Activated CD8-positive, alpha-beta memory T cell treated with anti-CD3 and anti-CD28 coated beads, Interleukin-2, amount 10 ng/mL, durations not matched to agents 7 days and 5 days (primary cell): ENCODE results near the gene SKI. TPM values are rescaled to one million over a fixed set of nuclear protein-coding genes. Genes with fewer than 3 reads are reported as not detected.

Experiments used
- ATAC-seq: fragments of 150-1000 bp; cut with Tn5 transposase; one replicate; pipeline ENCODE4 v1.10.0; 2021; ENCODE audit warnings: moderate library complexity
- CTCF ChIA-PET: fragments of 350-600 bp; sonication (Branson Sonifier 250); formaldehyde crosslinking; loops from one replicate; lab custom pipeline; 2021; ENCODE audit warnings: antibody characterized with exemption; lab: Charles Lee
- DNase-seq: peaks from one replicate; pipeline ENCODE4 v3.0.0-alpha.2; 2020
- H3K27ac Mint-ChIP-seq: one replicate; pipeline ENCODE4 v1.8.0; 2021; ENCODE audit warnings: mild to moderate bottlenecking, mixed read lengths
- H3K27me3 Mint-ChIP-seq: one replicate; pipeline ENCODE4 v1.8.0; 2021; ENCODE audit warnings: mixed read lengths
- H3K36me3 Mint-ChIP-seq: one replicate; pipeline ENCODE4 v1.8.0; 2021; ENCODE audit warnings: mild to moderate bottlenecking, mixed read lengths
- H3K4me1 Mint-ChIP-seq: one replicate; pipeline ENCODE4 v1.8.0; 2021; ENCODE audit warnings: mixed read lengths
- H3K4me3 Mint-ChIP-seq: one replicate; pipeline ENCODE4 v1.8.0; 2021; ENCODE audit warnings: mild to moderate bottlenecking, moderate library complexity, mixed read lengths
- H3K9me3 Mint-ChIP-seq: one replicate; pipeline ENCODE4 v1.8.0; 2022; ENCODE audit warnings: low read depth, mixed read lengths
- total RNA-seq, 2 experiments: library from RNA; stranded (reverse); gene quantifications; one replicate each; pipeline ENCODE4 v1.2.3, GENCODE V29; 2021

Gene SKI
- total RNA-seq, result 10 to 100 TPM; 35.0 to 42.9 TPM

GRCh38 chr1:2228157-2228594 is at the start of gene SKI:
Gene SKI, plus strand, starts transcription at chr1:2228319. Its CDS starts 448 bp downstream, at chr1:2228767.
- Mint-ChIP-seq H3K27me3 (peaks cover 11% of the 10 kb centered on the region), H3K36me3 (peaks cover 13% of the 10 kb centered on the region), H3K4me3 (peak within 1 kb of the TSS; percentile 90), H3K27ac (peak within 1 kb of the TSS; percentile 89), H3K4me1 (peaks cover 27% of the 10 kb centered on the region), H3K9me3 (no peaks in the 10 kb centered on the region)
- DNase-seq, result no peak
- CTCF ChIA-PET, result interaction anchor here (1.6 to 2.0 kb wide), 2 partner anchors 33 to 87 kb away, joined by 11 to 13 read pairs; partner anchors contain the start of gene FAAP20
- no peak for ATAC-seq

DNA sequence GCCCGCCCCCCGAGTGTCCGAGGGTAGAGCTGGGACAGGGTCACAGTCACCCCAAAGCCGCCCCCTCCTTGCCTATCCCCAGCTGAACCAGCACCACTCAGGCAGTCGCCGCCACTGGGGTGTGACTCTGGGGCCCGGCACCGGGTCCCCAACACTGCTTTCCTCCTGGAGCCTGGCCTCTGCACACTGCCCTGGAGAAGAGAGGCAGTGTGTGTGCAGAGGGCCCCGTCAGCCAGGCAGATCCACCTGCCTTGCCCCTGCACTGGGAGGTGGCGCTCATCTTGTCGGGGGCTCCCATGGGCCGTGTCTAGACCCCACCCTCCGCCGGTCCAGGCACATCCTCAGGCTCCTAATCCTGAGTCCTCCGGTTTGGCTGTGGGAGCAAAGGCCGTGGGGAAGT is 49.2 kb upstream of the SKI start:
- no peak for DNase-seq
- H3K27ac Mint-ChIP-seq, result no peak overlapping the region

GRCh38 chr1:2179283-2180013 is 48.7 kb upstream of the SKI start:
- H3K4me3 Mint-ChIP-seq, result no peak overlapping the region
- no peak for DNase-seq
- ATAC-seq, result no peak
- CTCF ChIA-PET, result no interaction called here
- H3K9me3 Mint-ChIP-seq, result no peaks in the 10 kb centered on the region
- H3K36me3 Mint-ChIP-seq, result no peaks in the 10 kb centered on the region
- peaks cover 2% of the 10 kb centered on the region for H3K4me1 Mint-ChIP-seq
- H3K27me3 Mint-ChIP-seq, result no peaks in the 10 kb centered on the region
- no peak overlapping the region for H3K27ac Mint-ChIP-seq

More for the DNA sequence above, 49.2 kb upstream of the SKI start:
- H3K4me1 Mint-ChIP-seq, result peaks cover 2% of the 10 kb centered on the region
- no peaks in the 10 kb centered on the region for H3K9me3 Mint-ChIP-seq
- H3K36me3 Mint-ChIP-seq, result no peaks in the 10 kb centered on the region
- H3K27me3 Mint-ChIP-seq, result no peaks in the 10 kb centered on the region
- ATAC-seq, result no peak
- H3K4me3 Mint-ChIP-seq, result no peak overlapping the region
- CTCF ChIA-PET, result no interaction called here

GRCh38 chr1:2180297-2181245 is 47.5 kb upstream of the SKI start:
- H3K27me3 Mint-ChIP-seq, result no peaks in the 10 kb centered on the region
- H3K9me3 Mint-ChIP-seq, result no peaks in the 10 kb centered on the region
- CTCF ChIA-PET, result no interaction called here
- no peak overlapping the region for H3K4me3 Mint-ChIP-seq
- ATAC-seq, result no peak
- H3K27ac Mint-ChIP-seq, result no peak overlapping the region
- no peaks in the 10 kb centered on the region for H3K36me3 Mint-ChIP-seq
- H3K4me1 Mint-ChIP-seq, result no peaks in the 10 kb centered on the region
- DNase-seq, result no peak

DNA sequence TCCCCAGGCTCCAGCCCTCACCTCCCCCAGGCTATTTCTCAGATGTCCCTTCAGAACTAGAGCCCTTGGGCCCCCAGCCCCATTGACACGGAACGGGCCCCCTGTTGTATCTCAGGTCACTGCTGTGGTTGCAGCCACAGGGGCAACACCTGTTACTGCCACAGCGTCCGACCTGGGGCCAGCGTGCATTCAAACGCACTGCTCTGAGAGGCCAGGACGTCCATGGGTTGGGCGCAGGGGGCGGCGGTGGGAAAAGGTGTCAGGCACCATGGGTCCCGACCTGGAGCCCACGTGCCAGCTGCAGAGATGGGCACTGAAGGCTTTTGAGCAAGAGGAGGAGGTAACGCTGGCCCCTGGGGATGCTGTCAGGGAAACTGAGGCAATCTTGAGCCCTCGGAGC is 46.8 kb upstream of the SKI start:
- Mint-ChIP-seq H3K27ac (no peak overlapping the region), H3K27me3 (no peaks in the 10 kb centered on the region), H3K4me3 (no peak overlapping the region), H3K9me3 (no peaks in the 10 kb centered on the region), H3K4me1 (no peaks in the 10 kb centered on the region), H3K36me3 (no peaks in the 10 kb centered on the region)
- DNase-seq (no peak), ATAC-seq (no peak)
- CTCF ChIA-PET, result no interaction called here

- ATAC-seq (no peak), DNase-seq (no peak)
- H3K4me3 Mint-ChIP-seq, result no peak overlapping the region
- CTCF ChIA-PET, result no interaction called here
- H3K9me3 Mint-ChIP-seq, result no peaks in the 10 kb centered on the region
- H3K36me3 Mint-ChIP-seq, result no peaks in the 10 kb centered on the region
- no peaks in the 10 kb centered on the region for H3K4me1 Mint-ChIP-seq
- no peak overlapping the region for H3K27ac Mint-ChIP-seq
- H3K27me3 Mint-ChIP-seq, result no peaks in the 10 kb centered on the region
Measured at GRCh38 chr1:2181752-2182151, 46.4 kb upstream of the SKI start.

- DNase-seq, result no peak
- Mint-ChIP-seq H3K4me1 (no peaks in the 10 kb centered on the region), H3K4me3 (no peak overlapping the region), H3K27me3 (no peaks in the 10 kb centered on the region), H3K27ac (no peak overlapping the region), H3K36me3 (no peaks in the 10 kb centered on the region), H3K9me3 (no peaks in the 10 kb centered on the region)
- ATAC-seq, result no peak
- CTCF ChIA-PET, result interaction anchor here (1.6 kb wide), 1 partner anchor 8 kb away, joined by 5 read pairs; no protein-coding TSS in a partner anchor
Measured at GRCh38 chr1:2182376-2182775, 45.7 kb upstream of the SKI start.

GRCh38 chr1:2183937-2184334 is 44.2 kb upstream of the SKI start:
- Mint-ChIP-seq H3K27me3 (no peaks in the 10 kb centered on the region), H3K9me3 (no peaks in the 10 kb centered on the region), H3K4me3 (no peak overlapping the region), H3K36me3 (no peaks in the 10 kb centered on the region), H3K4me1 (no peaks in the 10 kb centered on the region), H3K27ac (no peak overlapping the region)
- no peak for ATAC-seq
- DNase-seq, result no peak
- CTCF ChIA-PET, result interaction anchor here (1.0 kb wide), 1 partner anchor 9 kb away, joined by 4 read pairs; no protein-coding TSS in a partner anchor

DNA sequence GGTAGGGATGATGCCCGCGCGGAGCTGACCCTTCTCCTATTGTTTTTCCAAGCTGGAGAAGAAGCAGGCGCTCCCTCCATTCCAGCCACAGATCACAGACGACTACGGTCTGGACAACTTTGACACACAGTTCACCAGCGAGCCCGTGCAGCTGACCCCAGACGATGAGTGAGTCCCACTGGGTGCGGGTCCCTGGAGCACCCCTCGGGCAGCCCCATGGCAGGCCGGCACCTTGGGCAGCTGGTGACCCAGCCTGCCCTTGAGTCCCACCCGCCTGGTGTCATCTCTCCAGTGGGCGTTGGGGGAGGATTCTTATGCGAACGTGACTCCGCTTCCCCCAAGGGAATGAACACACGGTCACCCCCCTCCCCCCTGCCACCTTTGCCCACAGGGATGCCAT is 43.6 kb upstream of the SKI start:
- Mint-ChIP-seq H3K9me3 (no peaks in the 10 kb centered on the region), H3K27me3 (no peaks in the 10 kb centered on the region), H3K4me3 (no peak overlapping the region), H3K4me1 (peaks cover 4% of the 10 kb centered on the region), H3K36me3 (no peaks in the 10 kb centered on the region), H3K27ac (no peak overlapping the region)
- ATAC-seq, result no peak
- no peak for DNase-seq
- CTCF ChIA-PET, result interaction anchor here (1.0 kb wide), 1 partner anchor 10 kb away, joined by 4 read pairs; no protein-coding TSS in a partner anchor

DNA sequence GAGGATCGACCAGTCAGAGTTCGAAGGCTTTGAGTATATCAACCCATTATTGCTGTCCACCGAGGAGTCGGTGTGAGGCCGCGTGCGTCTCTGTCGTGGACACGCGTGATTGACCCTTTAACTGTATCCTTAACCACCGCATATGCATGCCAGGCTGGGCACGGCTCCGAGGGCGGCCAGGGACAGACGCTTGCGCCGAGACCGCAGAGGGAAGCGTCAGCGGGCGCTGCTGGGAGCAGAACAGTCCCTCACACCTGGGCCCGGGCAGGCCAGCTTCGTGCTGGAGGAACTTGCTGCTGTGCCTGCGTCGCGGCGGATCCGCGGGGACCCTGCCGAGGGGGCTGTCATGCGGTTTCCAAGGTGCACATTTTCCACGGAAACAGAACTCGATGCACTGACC is 43.2 kb upstream of the SKI start:
- H3K9me3 Mint-ChIP-seq, result no peaks in the 10 kb centered on the region
- DNase-seq (no peak), ATAC-seq (no peak)
- no peak overlapping the region for H3K4me3 Mint-ChIP-seq
- H3K4me1 Mint-ChIP-seq, result peaks cover 4% of the 10 kb centered on the region
- H3K36me3 Mint-ChIP-seq, result no peaks in the 10 kb centered on the region
- no peaks in the 10 kb centered on the region for H3K27me3 Mint-ChIP-seq
- H3K27ac Mint-ChIP-seq, result no peak overlapping the region
- CTCF ChIA-PET, result interaction anchor here (1.0 kb wide), 1 partner anchor 10 kb away, joined by 4 read pairs; no protein-coding TSS in a partner anchor

DNA sequence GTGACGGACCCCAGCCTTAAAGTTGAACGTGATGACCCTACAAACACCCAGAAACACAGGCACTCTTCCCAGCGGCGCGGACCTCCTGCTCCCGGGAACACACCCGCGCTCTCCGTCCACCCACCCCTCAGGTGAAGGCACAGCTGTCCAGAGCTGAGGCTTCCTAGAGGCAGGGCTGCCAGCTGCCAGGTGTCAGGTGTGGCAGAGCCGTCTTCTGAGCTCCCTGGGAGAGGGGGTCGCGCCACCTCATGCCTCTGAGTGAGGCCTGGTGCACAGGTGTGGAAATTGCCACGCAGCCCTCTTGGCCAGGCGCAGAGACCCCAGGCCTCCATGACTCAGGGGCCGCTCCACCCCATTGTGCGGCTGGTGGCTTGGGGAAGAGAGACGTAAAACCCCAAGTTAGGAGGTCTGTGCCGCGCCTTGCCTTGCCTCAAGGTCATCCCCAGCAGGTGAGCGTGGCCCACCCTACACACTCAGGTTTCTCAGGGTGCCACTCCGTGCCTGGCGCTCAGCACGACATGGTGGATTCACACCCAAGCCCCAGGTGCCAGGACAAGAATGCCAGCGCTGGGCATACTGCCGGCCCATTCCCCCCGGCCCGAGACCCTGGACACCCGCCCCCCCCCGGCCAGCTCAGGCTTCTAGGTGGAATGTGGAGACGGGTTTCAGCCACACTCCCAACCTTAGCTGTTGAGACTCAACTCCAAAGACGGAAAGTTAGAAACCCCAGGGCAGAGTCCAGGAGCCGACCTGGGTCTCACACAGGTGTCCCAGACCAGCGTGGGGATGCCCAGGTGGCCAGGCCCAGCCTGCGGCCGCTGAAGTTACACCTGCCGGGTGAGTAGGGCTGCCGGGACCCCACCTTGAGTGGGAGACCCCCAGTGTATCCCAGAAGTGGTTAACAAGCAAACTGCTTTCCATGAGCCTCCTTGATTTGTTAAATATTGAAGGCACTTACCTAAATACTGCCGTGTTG is 42.0 kb upstream of the SKI start:
- no peak overlapping the region for H3K4me3 Mint-ChIP-seq
- CTCF ChIA-PET, result no interaction called here

DNA sequence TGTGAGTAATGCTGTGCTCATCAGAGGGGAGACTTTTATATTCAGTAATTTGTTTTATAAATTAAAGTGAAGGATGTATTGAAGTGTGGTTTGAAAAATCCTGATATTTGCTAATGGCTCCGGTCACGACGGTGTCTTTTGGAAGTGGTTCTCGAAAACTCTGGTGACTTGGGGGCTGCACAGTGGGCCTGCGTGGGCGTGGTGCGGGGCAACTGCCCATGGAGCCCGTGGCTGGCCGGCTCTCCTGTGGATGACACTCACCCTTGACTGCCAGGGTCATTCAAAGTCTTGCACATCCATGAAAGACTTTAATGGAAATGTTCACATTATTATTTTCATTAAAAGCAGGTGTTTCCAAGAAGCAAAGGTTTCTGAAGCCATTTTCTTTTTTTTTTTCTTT is 41.2 kb upstream of the SKI start:
- ATAC-seq (no peak), DNase-seq (no peak)
- Mint-ChIP-seq H3K36me3 (peaks cover 1% of the 10 kb centered on the region), H3K4me1 (peaks cover 9% of the 10 kb centered on the region), H3K27me3 (no peaks in the 10 kb centered on the region), H3K27ac (no peak overlapping the region), H3K9me3 (no peaks in the 10 kb centered on the region), H3K4me3 (no peak overlapping the region)
- CTCF ChIA-PET, result no interaction called here

More for the DNA sequence above, 42.0 kb upstream of the SKI start:
- ATAC-seq (no peak), DNase-seq (no peak)
- Mint-ChIP-seq H3K27ac (no peak overlapping the region), H3K36me3 (no peaks in the 10 kb centered on the region), H3K9me3 (no peaks in the 10 kb centered on the region), H3K4me1 (peaks cover 7% of the 10 kb centered on the region), H3K27me3 (no peaks in the 10 kb centered on the region)
